ENCODE results near the gene CKS1B.

DNA sequence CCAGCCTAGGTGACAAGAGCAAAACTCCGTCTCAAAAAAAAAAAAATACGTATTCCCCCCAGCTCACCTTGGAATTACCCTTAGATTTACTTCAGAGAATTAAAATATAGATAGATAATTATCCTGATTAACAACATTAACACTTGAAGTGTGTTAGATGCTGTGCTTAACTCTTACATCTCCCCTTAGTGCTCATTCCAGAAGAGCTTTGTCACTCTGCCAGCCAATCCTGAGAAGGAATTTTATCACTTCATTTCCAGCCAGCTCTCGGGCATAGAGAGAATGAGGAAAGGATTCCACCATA, 2.3 kb upstream of the CKS1B start:
- TF ChIP-seq, protein P1, sequence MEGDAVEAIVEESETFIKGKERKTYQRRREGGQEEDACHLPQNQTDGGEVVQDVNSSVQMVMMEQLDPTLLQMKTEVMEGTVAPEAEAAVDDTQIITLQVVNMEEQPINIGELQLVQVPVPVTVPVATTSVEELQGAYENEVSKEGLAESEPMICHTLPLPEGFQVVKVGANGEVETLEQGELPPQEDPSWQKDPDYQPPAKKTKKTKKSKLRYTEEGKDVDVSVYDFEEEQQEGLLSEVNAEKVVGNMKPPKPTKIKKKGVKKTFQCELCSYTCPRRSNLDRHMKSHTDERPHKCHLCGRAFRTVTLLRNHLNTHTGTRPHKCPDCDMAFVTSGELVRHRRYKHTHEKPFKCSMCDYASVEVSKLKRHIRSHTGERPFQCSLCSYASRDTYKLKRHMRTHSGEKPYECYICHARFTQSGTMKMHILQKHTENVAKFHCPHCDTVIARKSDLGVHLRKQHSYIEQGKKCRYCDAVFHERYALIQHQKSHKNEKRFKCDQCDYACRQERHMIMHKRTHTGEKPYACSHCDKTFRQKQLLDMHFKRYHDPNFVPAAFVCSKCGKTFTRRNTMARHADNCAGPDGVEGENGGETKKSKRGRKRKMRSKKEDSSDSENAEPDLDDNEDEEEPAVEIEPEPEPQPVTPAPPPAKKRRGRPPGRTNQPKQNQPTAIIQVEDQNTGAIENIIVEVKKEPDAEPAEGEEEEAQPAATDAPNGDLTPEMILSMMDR (IDR thresholded peaks at IDR 0.05): no peak
- no peak for TF ChIP-seq EZH2 (IDR thresholded peaks at IDR 0.05; ENCODE audit: borderline replicate concordance, insufficient read depth, low read depth, low read length, poor library complexity, severe bottlenecking)

All from B cell (primary cell).